GM19025 (cell line): ENCODE results near the gene IL1RAPL2.

Experiments used
- ATAC-seq: cut with Tn5 transposase; IDR thresholded peaks from one replicate; pipeline ENCODE4 v1.9.1; 2021; ENCODE audit warnings: mild to moderate bottlenecking, low read depth, moderate library complexity; ENCODE audit not compliant: unreplicated experiment

IL1RAPL2 gene

GRCh38 chrX:105241056-105241455 is 675.1 kb downstream of the IL1RAPL2 start:
- ATAC-seq = no peak

DNA sequence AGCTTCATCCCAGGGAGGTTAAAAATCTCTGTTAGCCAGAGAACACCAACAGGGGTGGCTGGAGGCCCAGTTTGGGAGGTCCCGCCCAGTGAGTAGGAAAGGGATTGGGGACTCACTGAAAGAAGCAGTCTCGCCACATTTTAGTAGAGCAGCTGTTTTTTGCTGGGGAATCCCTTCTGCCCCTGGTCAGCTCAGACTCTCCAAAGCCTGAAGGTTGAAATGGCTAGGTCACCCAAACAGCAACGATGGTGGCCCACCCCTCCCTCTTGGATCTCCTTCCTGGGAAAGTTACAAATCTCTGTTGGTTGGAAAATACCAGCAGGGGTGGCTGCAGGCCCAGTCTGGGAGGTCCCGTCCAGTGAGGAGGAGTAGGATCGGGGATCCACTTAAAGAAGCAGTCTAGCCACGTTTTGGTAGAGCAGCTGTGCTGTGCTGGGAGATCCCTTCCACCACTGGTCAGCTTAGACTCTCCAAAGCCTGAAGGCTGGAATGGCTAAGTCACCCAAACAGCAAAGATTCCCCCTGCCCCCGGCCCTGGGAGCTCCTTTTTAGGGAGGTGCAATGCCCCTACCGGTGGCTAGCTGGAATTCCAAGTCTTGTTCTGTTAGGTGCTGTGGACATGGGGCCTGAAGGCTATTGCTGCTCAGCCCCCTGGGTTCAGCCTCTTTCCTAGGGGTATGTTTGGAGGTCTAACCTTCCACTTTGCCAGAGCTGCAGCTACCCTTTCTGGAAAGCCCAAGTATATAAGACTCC is 694.5 kb downstream of the IL1RAPL2 start:
- no peak for ATAC-seq

- ATAC-seq = no peak
Measured at GRCh38 chrX:105263171-105263570, 697.2 kb downstream of the IL1RAPL2 start.

- ATAC-seq = no peak
Measured at GRCh38 chrX:105263801-105264200, 697.8 kb downstream of the IL1RAPL2 start.

- ATAC-seq = no peak
Measured at GRCh38 chrX:105265093-105265492, 699.1 kb downstream of the IL1RAPL2 start.

DNA sequence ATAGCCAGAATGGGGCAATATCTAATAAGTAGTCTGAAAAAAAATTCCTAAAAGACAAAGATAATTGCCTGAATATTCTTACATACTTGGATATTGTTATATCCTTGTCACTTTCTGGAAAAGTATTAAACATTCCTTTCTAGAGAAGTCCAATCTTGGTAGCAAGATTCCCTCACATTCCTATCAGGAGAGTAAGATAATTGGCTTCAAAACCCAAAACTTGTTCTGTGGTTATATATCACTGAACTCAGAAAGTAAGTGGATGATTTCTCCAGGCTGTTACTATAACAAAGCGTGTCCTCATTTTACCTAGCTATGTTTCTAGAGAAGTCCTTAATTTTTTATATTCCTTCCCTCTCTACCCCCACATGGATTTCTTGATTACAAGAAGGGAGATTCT is 700.5 kb downstream of the IL1RAPL2 start:
- no peak for ATAC-seq

- ATAC-seq = no peak
Measured at GRCh38 chrX:105267167-105267566, 701.2 kb downstream of the IL1RAPL2 start.

- no peak for ATAC-seq
Measured at GRCh38 chrX:105269386-105269785, 703.4 kb downstream of the IL1RAPL2 start.

DNA sequence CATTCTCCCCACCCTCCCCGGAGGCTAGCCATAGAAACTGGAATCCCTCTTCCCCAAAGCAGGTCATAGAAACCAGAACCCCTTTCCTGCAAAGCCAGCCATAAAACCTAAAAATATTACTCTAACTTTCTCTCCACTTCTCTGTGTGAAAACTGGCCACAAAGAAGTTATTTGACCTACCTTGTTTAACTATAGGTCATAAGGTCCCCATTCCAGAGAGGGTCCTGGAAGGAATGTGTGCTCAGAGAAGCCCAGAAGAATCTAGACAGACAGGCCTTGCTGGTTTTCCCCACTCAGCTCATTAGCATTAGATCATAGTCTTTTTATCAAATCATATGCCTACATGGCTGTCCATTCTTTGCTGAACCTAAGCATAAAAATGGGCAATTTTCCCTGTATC is 707.3 kb downstream of the IL1RAPL2 start:
- ATAC-seq = no peak

DNA sequence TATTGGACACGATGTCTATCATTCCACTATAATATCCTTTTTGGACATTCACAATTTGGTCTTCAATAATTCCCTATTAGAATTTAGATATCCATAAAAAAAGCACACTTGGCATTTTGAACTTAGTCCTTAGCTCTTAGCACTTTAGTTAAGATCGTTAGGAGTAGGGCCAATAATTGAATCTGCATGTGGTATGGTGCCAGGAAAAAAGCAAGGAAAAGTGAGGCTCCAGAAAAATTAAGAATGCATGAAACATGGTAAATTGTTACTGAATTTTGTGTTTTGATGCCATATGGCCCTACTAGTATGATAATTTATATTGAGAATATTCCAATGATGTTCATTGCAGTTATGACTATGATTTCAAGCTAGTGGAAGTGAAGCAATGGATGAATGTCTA is 708.1 kb downstream of the IL1RAPL2 start:
- no peak for ATAC-seq

DNA sequence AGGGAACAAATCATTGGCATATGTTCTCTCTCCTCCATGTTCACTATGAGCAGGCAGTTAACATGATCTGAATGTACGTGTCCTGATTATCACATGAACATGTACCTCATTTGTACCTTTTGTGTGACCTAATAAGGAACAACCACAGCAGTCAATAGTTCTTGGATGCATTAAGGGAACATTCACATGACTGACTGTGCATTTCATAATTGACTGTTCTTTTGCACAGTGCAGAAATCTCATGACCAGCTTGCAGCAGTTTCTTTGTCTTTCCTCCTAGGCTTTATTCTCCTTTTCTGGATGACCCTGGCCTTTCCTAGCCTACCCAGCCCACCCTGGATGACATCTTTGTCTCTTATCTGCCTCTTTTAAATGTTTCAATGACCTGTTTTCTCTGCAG is 711.1 kb downstream of the IL1RAPL2 start:
- no peak for ATAC-seq

GRCh38 chrX:105282077-105282476 is 716.1 kb downstream of the IL1RAPL2 start:
- no peak for ATAC-seq

- no peak for ATAC-seq
Measured at GRCh38 chrX:105297041-105297440, 731.0 kb downstream of the IL1RAPL2 start.

DNA sequence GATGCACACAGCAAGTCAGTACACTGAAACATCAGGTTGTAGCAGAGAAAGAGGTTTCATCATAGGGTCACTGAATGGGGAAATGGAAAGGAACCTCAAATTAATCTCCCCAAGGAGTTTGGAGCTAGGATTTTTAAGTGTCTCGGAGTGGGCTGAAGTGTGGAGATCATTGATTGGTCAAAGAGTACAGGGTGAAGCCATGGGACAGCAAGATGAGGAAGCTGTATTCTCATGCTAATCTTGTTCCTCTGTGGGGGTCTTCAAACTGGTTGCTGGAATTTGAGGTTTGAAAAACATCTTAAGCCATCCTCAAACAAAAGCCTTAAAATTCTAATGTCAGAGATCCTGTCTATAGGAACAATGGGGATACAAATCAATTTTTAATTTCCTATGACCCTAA is 733.3 kb downstream of the IL1RAPL2 start:
- ATAC-seq = no peak

- no peak for ATAC-seq
Measured at GRCh38 chrX:105302246-105302645, 736.2 kb downstream of the IL1RAPL2 start.

DNA sequence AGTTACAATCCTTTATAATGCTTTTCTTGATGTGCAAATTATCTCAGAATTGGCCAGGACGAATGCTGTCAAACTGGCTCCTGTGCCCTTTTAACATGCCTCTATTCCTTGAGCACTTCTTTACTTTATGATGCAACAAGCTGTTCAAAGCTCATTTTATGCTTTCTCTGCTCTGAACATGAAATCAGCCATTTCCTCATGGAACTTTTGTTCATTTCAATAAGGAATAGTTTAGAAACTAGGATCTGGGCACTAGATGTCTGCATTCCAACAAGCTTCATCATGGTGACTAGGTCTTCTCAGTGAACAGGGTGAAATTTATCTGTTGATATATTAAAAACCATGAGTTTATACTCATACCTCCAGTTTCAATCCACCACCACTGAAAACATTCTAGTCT is 741.8 kb downstream of the IL1RAPL2 start:
- ATAC-seq = no peak

- no peak for ATAC-seq
Measured at GRCh38 chrX:105313596-105313995, 747.6 kb downstream of the IL1RAPL2 start.

DNA sequence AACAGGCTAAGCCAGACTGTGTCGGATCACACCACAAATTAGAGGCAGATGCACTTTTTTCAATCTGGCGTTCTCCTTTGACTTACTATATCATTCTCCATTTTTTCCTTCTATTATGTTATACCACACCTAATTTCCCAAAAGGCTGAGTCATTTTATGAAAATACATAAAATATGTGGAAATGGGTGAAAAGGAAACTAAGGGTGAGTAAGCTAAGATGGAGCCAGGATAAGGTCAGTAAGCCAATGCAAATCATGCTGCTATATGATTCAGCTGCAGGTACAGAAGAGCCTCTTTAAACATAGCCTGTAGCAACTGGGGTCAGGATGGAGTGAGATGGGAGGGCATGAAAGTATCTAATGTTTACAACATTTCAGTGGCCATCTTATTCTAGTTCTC is 748.5 kb downstream of the IL1RAPL2 start:
- ATAC-seq = no peak

DNA sequence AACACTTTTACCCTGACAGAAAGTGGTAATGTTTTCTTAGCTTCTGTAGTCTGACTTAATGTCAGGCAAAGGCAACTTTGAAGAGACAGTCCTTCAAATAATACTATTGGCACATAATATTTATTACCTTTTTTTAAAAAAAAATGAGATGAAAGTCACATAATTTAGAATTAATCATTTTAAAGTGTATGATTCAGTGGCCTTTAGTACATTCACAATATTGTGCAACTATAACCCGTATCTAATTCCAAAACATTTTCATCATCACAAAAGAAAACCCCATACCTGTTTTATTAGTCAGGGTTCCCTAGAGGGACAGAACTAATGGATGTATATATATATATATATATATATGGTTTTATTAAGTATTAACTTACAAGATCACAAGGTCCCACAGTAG is 749.2 kb downstream of the IL1RAPL2 start:
- no peak for ATAC-seq

DNA sequence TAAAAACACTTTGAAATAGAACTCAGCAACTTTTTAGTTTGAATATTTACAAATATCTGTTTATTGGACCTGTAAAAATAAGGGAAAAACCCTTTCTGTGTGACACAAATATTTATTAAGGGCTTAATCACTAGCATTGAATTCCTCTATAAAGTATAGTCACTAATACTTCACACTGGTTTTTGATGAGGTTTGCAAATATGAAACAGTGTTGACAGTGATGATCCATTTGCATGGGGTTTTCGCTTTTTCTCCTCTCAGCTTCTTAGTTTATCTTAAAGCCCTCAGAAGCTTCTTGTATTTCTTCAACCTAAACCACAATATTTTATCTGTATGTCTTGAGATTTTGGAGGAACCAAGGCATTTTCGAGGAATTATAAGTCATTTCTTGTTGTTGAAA is 751.1 kb downstream of the IL1RAPL2 start:
- ATAC-seq = no peak

- no peak for ATAC-seq
Measured at GRCh38 chrX:105323928-105324327, 757.9 kb downstream of the IL1RAPL2 start.

DNA sequence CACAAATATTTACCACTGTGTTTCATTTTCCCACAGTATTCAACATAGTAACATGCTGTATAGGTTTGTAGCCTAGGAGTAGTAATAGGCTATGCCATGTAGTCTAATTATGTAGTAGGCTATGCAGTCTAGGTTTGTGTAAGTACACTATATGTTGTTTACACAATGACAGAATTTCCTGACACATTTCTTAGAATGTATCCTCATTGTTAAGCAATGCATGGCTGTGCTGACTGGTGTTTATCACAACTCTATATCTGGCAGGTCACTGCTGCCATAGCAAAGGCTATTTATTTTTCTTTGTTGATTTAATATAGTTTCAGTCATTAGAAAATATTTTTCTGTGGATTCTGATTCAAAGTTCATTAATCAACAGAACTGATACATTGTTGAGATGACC is 762.8 kb downstream of the IL1RAPL2 start:
- ATAC-seq = no peak

DNA sequence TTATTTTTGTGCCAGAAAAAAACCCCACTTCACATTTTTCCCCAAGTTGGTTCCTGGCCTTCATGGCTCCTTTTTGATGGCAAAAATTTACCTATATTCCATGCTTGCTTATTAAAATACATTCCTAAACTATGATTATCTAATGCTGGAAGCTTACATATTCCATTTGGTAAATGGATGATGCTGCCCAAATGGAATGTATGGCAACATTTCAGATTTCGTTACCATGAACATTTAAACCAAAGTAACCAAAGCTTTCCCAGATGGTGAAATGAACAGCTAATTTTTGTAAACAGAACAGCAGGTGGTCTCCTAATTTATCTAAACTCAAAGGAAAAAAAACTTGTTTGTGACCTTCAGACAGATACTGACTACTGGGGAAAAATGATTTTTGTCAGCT is 765.2 kb downstream of the IL1RAPL2 start:
- ATAC-seq = no peak
